HepG2 (cell line): ENCODE results near the gene HORMAD2. TPM values are rescaled to one million over a fixed set of nuclear protein-coding genes. Genes with fewer than 3 reads are reported as not detected.

Experiments
- ATF1 ChIP-seq: IDR thresholded peaks from 2 replicates; pipeline ENCODE4 v1.6.1; 2016; ENCODE audit warnings: mild to moderate bottlenecking, control low read depth
- NCOA5 ChIP-seq: sonication (generic); formaldehyde crosslinking; IDR thresholded peaks from 2 replicates; pipeline ENCODE4 v1.4.0; 2020; ENCODE audit warnings: missing genetic modification reagents
- RCOR2 ChIP-seq: IDR thresholded peaks from 2 replicates; pipeline ENCODE4 v1.6.1; 2016; ENCODE audit warnings: missing biosample characterization, missing genetic modification reagents
- RFXAP ChIP-seq: sonication (generic); formaldehyde crosslinking; IDR thresholded peaks from 2 replicates; pipeline ENCODE4 v1.4.0; 2020; ENCODE audit warnings: missing genetic modification reagents, borderline replicate concordance
- TAF1 ChIP-seq: sonication (generic); formaldehyde crosslinking; IDR thresholded peaks from 2 replicates; pipeline ENCODE4 v1.4.0; 2020; ENCODE audit warnings: missing genetic modification reagents
- TAF15 ChIP-seq: fragments of 200-400 bp; formaldehyde crosslinking; IDR thresholded peaks from one replicate; pipeline ENCODE4 v1.6.1; 2018; ENCODE audit warnings: mild to moderate bottlenecking, low read depth, low read length; ENCODE audit not compliant: poor library complexity, severe bottlenecking
- ZBTB38 ChIP-seq: sonication (generic); formaldehyde crosslinking; IDR thresholded peaks from 2 replicates; pipeline ENCODE4 v1.5.1; 2020; ENCODE audit warnings: mild to moderate bottlenecking, missing genetic modification reagents
- ZNF10 ChIP-seq: sonication (generic); formaldehyde crosslinking; IDR thresholded peaks from 2 replicates; pipeline ENCODE4 v1.4.0; 2020; ENCODE audit warnings: mild to moderate bottlenecking, low read depth, missing genetic modification reagents, borderline replicate concordance
- polyA plus RNA-seq, 8 experiments: library from polyadenylated mRNA; depleted of rRNA in 3 of 8; stranded (reverse) in 7 of 8; unstranded in 1 of 8; fragments of >200 nt; fragmentation: Illumina TruSeq in 4 of 8; extraction: Trizol in 4 of 8; gene quantifications; 2 replicates each; pipeline versions ENCODE4 v1.2.1 to v1.2.3, GENCODE V29; 2011 to 2016; ENCODE audit warnings: low read depth in 4 of 8, missing spikeins in 1 of 8, mixed read lengths in 1 of 8; ENCODE audit not compliant: insufficient read depth in 1 of 8
- total RNA-seq, 5 experiments: library from RNA; depleted of rRNA; stranded (reverse); fragments of >200 nt; fragmentation: Illumina TruSeq; extraction: Trizol; gene quantifications; 2 replicates each; pipeline ENCODE4 v1.2.3, GENCODE V29; 2016; ENCODE audit warnings: low read depth in 1 of 5
- TF ChIP-seq, protein P1 (sequence below): sonication (generic); formaldehyde crosslinking; IDR thresholded peaks from 2 replicates; pipeline ENCODE4 v1.4.0; 2020; ENCODE audit warnings: missing genetic modification reagents, borderline replicate concordance
- TF ChIP-seq, protein P2 (sequence below): sonication (generic); formaldehyde crosslinking; IDR thresholded peaks from 2 replicates; pipeline ENCODE4 v1.4.0; 2020; ENCODE audit warnings: low read depth, missing genetic modification reagents
- TF ChIP-seq, protein P3 (sequence below): IDR thresholded peaks from 2 replicates; pipeline ENCODE4 v1.6.1; 2016; ENCODE audit warnings: mild to moderate bottlenecking
- TF ChIP-seq, protein P4 (sequence below): sonication (generic); formaldehyde crosslinking; IDR thresholded peaks from 2 replicates; pipeline ENCODE4 v1.4.0; 2020; ENCODE audit warnings: missing genetic modification reagents, low read depth, mild to moderate bottlenecking, borderline replicate concordance
- TF ChIP-seq, protein P5 (sequence below), 2 experiments: IDR thresholded peaks; 2 replicates each; pipeline ENCODE4 v1.6.1; 2011 to 2012; ENCODE audit warnings: low read length in 2 of 2, borderline replicate concordance in 1 of 2, low read depth in 1 of 2, mild to moderate bottlenecking in 1 of 2, moderate library complexity in 1 of 2

HORMAD2 gene
- total and polyA plus RNA-seq, 2 of the 13 experiments (the other 11 are each of a cell fraction or from before 2014, with no cell fraction given): not detected

DNA sequence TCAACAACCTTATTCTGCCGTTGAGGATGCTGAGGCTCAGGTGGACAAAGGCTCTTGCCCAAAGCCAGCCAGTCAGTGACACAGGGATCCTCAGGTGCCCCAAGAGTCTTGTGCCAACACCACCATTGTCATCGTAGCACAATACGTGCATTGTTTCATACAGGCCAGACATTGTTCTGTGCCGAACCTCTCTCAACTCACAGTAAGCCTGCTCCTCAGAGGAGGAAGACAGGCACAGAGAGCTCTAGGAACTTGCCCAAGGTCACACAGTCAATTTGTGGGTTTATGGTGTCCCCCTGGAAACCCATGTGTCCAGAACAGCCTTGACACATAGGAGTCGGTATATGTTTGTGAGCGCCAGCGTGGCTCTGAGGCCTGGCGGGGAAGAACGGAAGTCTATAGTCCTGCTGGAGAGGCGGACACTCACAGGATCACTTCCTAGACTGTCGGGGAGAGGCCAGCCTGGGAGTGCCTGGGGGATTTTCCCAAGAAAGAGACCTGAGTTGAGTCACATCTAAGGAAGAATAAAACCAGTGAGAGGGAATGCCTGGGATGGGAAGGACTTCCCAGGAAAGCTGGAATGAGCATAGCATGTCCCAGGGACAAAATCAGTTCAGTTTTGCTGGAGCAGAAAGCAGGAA, 146.0 kb downstream of the HORMAD2 start (continued):
- TF ChIP-seq, protein P1, sequence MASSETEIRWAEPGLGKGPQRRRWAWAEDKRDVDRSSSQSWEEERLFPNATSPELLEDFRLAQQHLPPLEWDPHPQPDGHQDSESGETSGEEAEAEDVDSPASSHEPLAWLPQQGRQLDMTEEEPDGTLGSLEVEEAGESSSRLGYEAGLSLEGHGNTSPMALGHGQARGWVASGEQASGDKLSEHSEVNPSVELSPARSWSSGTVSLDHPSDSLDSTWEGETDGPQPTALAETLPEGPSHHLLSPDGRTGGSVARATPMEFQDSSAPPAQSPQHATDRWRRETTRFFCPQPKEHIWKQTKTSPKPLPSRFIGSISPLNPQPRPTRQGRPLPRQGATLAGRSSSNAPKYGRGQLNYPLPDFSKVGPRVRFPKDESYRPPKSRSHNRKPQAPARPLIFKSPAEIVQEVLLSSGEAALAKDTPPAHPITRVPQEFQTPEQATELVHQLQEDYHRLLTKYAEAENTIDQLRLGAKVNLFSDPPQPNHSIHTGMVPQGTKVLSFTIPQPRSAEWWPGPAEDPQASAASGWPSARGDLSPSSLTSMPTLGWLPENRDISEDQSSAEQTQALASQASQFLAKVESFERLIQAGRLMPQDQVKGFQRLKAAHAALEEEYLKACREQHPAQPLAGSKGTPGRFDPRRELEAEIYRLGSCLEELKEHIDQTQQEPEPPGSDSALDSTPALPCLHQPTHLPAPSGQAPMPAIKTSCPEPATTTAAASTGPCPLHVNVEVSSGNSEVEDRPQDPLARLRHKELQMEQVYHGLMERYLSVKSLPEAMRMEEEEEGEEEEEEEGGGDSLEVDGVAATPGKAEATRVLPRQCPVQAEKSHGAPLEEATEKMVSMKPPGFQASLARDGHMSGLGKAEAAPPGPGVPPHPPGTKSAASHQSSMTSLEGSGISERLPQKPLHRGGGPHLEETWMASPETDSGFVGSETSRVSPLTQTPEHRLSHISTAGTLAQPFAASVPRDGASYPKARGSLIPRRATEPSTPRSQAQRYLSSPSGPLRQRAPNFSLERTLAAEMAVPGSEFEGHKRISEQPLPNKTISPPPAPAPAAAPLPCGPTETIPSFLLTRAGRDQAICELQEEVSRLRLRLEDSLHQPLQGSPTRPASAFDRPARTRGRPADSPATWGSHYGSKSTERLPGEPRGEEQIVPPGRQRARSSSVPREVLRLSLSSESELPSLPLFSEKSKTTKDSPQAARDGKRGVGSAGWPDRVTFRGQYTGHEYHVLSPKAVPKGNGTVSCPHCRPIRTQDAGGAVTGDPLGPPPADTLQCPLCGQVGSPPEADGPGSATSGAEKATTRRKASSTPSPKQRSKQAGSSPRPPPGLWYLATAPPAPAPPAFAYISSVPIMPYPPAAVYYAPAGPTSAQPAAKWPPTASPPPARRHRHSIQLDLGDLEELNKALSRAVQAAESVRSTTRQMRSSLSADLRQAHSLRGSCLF (CRISPR knock-in tag): no peak
- no peak for TF ChIP-seq ZBTB38 (CRISPR knock-in tag)
- no peak for TF ChIP-seq ATF1
- TF ChIP-seq RCOR2 (CRISPR knock-in tag): peak; percentile 18; the same call in 1 of the 2 replicates
- TF ChIP-seq, protein P2, sequence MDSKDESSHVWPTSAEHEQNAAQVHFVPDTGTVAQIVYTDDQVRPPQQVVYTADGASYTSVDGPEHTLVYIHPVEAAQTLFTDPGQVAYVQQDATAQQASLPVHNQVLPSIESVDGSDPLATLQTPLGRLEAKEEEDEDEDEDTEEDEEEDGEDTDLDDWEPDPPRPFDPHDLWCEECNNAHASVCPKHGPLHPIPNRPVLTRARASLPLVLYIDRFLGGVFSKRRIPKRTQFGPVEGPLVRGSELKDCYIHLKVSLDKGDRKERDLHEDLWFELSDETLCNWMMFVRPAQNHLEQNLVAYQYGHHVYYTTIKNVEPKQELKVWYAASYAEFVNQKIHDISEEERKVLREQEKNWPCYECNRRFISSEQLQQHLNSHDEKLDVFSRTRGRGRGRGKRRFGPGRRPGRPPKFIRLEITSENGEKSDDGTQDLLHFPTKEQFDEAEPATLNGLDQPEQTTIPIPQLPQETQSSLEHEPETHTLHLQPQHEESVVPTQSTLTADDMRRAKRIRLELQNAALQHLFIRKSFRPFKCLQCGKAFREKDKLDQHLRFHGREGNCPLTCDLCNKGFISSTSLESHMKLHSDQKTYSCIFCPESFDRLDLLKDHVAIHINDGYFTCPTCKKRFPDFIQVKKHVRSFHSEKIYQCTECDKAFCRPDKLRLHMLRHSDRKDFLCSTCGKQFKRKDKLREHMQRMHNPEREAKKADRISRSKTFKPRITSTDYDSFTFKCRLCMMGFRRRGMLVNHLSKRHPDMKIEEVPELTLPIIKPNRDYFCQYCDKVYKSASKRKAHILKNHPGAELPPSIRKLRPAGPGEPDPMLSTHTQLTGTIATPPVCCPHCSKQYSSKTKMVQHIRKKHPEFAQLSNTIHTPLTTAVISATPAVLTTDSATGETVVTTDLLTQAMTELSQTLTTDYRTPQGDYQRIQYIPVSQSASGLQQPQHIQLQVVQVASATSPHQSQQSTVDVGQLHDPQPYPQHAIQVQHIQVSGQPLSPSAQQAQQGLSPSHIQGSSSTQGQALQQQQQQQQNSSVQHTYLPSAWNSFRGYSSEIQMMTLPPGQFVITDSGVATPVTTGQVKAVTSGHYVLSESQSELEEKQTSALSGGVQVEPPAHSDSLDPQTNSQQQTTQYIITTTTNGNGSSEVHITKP (CRISPR knock-in tag): no peak
- no peak for TF ChIP-seq RFXAP (CRISPR knock-in tag)
- TF ChIP-seq NCOA5 (CRISPR knock-in tag): no peak
- TF ChIP-seq TAF15: no peak
- TF ChIP-seq ZNF10 (CRISPR knock-in tag): no peak
- TF ChIP-seq TAF1 (CRISPR knock-in tag): no peak
- TF ChIP-seq, protein P3, sequence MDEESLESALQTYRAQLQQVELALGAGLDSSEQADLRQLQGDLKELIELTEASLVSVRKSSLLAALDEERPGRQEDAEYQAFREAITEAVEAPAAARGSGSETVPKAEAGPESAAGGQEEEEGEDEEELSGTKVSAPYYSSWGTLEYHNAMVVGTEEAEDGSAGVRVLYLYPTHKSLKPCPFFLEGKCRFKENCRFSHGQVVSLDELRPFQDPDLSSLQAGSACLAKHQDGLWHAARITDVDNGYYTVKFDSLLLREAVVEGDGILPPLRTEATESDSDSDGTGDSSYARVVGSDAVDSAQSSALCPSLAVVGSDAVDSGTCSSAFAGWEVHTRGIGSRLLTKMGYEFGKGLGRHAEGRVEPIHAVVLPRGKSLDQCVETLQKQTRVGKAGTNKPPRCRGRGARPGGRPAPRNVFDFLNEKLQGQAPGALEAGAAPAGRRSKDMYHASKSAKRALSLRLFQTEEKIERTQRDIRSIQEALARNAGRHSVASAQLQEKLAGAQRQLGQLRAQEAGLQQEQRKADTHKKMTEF (CRISPR knock-in tag): peak; percentile 44; the same call in 1 of the 2 replicates
- TF ChIP-seq, protein P4, sequence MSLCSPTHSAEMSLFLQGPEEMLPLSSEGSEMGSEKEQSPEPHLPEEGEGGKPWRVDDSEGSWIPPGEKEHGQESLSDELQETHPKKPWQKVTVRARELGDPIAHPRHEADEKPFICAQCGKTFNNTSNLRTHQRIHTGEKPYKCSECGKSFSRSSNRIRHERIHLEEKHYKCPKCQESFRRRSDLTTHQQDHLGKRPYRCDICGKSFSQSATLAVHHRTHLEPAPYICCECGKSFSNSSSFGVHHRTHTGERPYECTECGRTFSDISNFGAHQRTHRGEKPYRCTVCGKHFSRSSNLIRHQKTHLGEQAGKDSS (CRISPR knock-in tag): no peak
- TF ChIP-seq, protein P5, sequence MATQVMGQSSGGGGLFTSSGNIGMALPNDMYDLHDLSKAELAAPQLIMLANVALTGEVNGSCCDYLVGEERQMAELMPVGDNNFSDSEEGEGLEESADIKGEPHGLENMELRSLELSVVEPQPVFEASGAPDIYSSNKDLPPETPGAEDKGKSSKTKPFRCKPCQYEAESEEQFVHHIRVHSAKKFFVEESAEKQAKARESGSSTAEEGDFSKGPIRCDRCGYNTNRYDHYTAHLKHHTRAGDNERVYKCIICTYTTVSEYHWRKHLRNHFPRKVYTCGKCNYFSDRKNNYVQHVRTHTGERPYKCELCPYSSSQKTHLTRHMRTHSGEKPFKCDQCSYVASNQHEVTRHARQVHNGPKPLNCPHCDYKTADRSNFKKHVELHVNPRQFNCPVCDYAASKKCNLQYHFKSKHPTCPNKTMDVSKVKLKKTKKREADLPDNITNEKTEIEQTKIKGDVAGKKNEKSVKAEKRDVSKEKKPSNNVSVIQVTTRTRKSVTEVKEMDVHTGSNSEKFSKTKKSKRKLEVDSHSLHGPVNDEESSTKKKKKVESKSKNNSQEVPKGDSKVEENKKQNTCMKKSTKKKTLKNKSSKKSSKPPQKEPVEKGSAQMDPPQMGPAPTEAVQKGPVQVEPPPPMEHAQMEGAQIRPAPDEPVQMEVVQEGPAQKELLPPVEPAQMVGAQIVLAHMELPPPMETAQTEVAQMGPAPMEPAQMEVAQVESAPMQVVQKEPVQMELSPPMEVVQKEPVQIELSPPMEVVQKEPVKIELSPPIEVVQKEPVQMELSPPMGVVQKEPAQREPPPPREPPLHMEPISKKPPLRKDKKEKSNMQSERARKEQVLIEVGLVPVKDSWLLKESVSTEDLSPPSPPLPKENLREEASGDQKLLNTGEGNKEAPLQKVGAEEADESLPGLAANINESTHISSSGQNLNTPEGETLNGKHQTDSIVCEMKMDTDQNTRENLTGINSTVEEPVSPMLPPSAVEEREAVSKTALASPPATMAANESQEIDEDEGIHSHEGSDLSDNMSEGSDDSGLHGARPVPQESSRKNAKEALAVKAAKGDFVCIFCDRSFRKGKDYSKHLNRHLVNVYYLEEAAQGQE (IDR thresholded peaks at IDR 0.05; ENCODE audit: borderline replicate concordance in 1 of 2, low read depth in 1 of 2, low read length in 2 of 2): no peak
